ENCODE results near the gene TSPY3.
"Not testable (repeated sequence)": the region's sequence is repeated elsewhere in the genome, so short reads cannot be mapped to it uniquely, and the experiment has no call there.

The TSPY3 gene, protein sequence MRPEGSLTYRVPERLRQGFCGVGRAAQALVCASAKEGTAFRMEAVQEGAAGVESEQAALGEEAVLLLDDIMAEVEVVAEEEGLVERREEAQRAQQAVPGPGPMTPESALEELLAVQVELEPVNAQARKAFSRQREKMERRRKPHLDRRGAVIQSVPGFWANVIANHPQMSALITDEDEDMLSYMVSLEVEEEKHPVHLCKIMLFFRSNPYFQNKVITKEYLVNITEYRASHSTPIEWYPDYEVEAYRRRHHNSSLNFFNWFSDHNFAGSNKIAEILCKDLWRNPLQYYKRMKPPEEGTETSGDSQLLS

DNA sequence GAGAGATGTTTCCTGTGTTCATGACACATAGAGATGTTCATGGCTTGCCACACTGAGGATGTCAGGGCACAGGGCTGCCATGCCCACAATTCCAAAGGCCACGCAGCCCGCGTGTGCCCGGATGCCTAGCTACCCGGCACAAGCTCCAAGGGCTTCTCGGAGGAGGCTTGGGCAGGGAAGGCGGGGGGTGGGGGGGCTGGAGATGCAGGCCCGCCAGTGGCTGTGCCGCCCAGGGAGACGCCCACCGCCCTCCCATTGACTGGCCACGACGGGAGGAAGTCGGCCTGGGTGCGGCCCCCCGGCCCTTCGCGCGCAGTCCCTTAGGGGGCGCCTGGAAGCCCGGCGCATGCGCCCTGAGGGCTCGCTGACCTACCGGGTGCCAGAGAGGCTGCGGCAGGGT, at the start of gene TSPY3:
Gene TSPY3 (plus strand): TSS at position 301 of the 400 bp plus-strand sequence. CDS start 46 bp downstream, at position 347.
- H3K9me3 ChIP-seq (ENCODE audit: control insufficient read depth, insufficient read depth, low read depth, low read length); H3K36me3 ChIP-seq (ENCODE audit: control insufficient read depth in 2 of 2, insufficient read depth in 1 of 2, low read length in 2 of 2); H3K27ac ChIP-seq (ENCODE audit: extremely low read depth, low read depth, low read length); H3K4me1 ChIP-seq (ENCODE audit: control insufficient read depth, insufficient read depth, low read length); CTCF ChIA-PET; POLR2A ChIA-PET; H3K4me3 ChIP-seq (ENCODE audit: low read depth, low read length): not testable (repeated sequence)

DNA sequence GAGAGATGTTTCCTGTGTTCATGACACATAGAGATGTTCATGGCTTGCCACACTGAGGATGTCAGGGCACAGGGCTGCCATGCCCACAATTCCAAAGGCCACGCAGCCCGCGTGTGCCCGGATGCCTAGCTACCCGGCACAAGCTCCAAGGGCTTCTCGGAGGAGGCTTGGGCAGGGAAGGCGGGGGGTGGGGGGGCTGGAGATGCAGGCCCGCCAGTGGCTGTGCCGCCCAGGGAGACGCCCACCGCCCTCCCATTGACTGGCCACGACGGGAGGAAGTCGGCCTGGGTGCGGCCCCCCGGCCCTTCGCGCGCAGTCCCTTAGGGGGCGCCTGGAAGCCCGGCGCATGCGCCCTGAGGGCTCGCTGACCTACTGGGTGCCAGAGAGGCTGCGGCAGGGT, 40.7 kb upstream of the TSPY3 start, which contains the start of gene TSPY8:
Gene TSPY8 (plus strand): TSS at position 301 of the 400 bp plus-strand sequence. CDS start 46 bp downstream, at position 347.
- H3K27ac ChIP-seq (ENCODE audit: extremely low read depth, low read depth, low read length); H3K36me3 ChIP-seq (ENCODE audit: control insufficient read depth in 2 of 2, insufficient read depth in 1 of 2, low read length in 2 of 2); POLR2A ChIA-PET; H3K4me1 ChIP-seq (ENCODE audit: control insufficient read depth, insufficient read depth, low read length); CTCF ChIA-PET; H3K4me3 ChIP-seq (ENCODE audit: low read depth, low read length); H3K9me3 ChIP-seq (ENCODE audit: control insufficient read depth, insufficient read depth, low read depth, low read length): not testable (repeated sequence)

DNA sequence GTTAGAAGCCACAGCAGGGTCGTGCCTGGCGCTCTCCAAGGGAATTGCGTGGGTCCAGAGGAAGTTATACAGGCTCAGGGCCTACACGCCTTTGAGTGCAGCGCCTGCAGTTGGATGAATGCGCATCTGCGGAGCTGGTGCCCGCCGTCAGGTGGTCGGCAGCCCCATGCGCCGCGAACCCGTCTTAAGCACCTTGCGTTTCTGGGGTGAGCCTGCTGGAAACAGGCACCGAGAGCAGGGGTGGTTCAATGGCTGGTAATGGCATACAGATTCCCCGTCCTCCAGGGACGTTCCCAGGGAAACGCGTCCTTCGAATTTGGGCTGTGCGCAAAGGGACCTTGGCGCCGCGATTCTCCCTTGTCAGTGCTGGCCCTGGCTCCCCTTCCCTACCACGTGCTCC, 1.7 kb upstream of the TSPY3 start:
- H3K9me3 ChIP-seq (ENCODE audit: control insufficient read depth, insufficient read depth, low read depth, low read length); H3K36me3 ChIP-seq (ENCODE audit: control insufficient read depth in 2 of 2, insufficient read depth in 1 of 2, low read length in 2 of 2); H3K27ac ChIP-seq (ENCODE audit: extremely low read depth, low read depth, low read length); H3K4me3 ChIP-seq (ENCODE audit: low read depth, low read length); CTCF ChIA-PET; H3K4me1 ChIP-seq (ENCODE audit: control insufficient read depth, insufficient read depth, low read length); POLR2A ChIA-PET: not testable (repeated sequence)

All from HEK293 (cell line).